Measurements from ENCODE around the gene CD52. TPM values are rescaled to one million over a fixed set of nuclear protein-coding genes. Genes with fewer than 3 reads are reported as not detected.

CD52 gene
- polyA plus RNA-seq, 3 donors: 851 to 4,047 (median 2,617) TPM

- Histone ChIP-seq H3K27ac (ENCODE audit: low read depth in 1 of 2, low read length in 2 of 2) (no peak overlapping the region), H3K9me3 (replicated peaks in 1 of 2; ENCODE audit: control insufficient read depth in 1 of 2, insufficient read depth in 1 of 2, low read length in 2 of 2) (no peaks in the 10 kb centered on the region), H3K4me1 (ENCODE audit: control insufficient read depth in 1 of 2, insufficient read depth in 2 of 2, low read length in 2 of 2) (peaks cover 24 to 29% of the 10 kb centered on the region in 2 donors), H2AFZ (ENCODE audit: insufficient read depth, low read depth, low read length, poor library complexity, severe bottlenecking) (no peak overlapping the region), H3K4me3 (replicated peaks in 1 of 3; ENCODE audit: low read depth in 2 of 3, low read length in 3 of 3) (no peak overlapping the region), H3K9ac (ENCODE audit: insufficient read depth, low read length, poor library complexity, severe bottlenecking) (no peak overlapping the region), H3K36me3 (replicated peaks in 1 of 2; ENCODE audit: control insufficient read depth in 1 of 2, insufficient read depth in 2 of 2, low read length in 2 of 2) (no peaks in the 10 kb centered on the region), H3K79me2 (ENCODE audit: insufficient read depth, low read length) (no peaks in the 10 kb centered on the region), H4K20me1 (ENCODE audit: insufficient read depth, low read length) (no peaks in the 10 kb centered on the region), H3K4me2 (replicated peaks; ENCODE audit: extremely low read depth, low read length, poor library complexity, severe bottlenecking) (peak overlapping the region; percentile 97), H3K27me3 (ENCODE audit: control insufficient read depth in 2 of 2, insufficient read depth in 2 of 2, low read length in 2 of 2) (peaks cover 0 to 25% of the 10 kb centered on the region in 2 donors)
- H3K27ac Mint-ChIP-seq: peak overlapping the region in 1 of 7 donors; percentile 50
- H3K4me1 Mint-ChIP-seq: peaks cover 22% of the 10 kb centered on the region
- no peaks in the 10 kb centered on the region for H3K36me3 Mint-ChIP-seq
- peaks cover 15 to 51% (median 27%) of the 10 kb centered on the region in 3 donors for H3K27me3 Mint-ChIP-seq (ENCODE audit: low read depth in 3 of 3)
- peak overlapping the region in 1 of 2 donors; percentile 69 for H3K4me3 Mint-ChIP-seq
- DNase-seq: no peak
- no CpG with 5 or more reads among the region's 7 CpGs for WGBS (ENCODE audit: insufficient coverage)
- H3K9me3 Mint-ChIP-seq: peaks cover 0 to 3% (median 0%) of the 10 kb centered on the region in 7 donors
- intact Hi-C loops (cut with micrococcal nuclease): no loop called here
- TF ChIP-seq CTCF (IDR thresholded peaks at IDR 0.05): no peak
Observed at GRCh38 chr1:26337206-26337535, 19.4 kb downstream of the CD52 start.

GRCh38 chr1:26337625-26338024 is 19.9 kb downstream of the CD52 start:
- Mint-ChIP-seq H3K9me3 (peaks cover 0 to 3% (median 0%) of the 10 kb centered on the region in 7 donors), H3K4me1 (peaks cover 22% of the 10 kb centered on the region), H3K4me3 (no peak overlapping the region), H3K27ac (peak overlapping the region in 1 of 7 donors; percentile 50), H3K36me3 (no peaks in the 10 kb centered on the region), H3K27me3 (ENCODE audit: low read depth in 3 of 3) (peaks cover 15 to 51% (median 28%) of the 10 kb centered on the region in 3 donors)
- Histone ChIP-seq H4K20me1 (ENCODE audit: insufficient read depth, low read length) (no peaks in the 10 kb centered on the region), H3K36me3 (replicated peaks in 1 of 2; ENCODE audit: control insufficient read depth in 1 of 2, insufficient read depth in 2 of 2, low read length in 2 of 2) (no peaks in the 10 kb centered on the region), H2AFZ (ENCODE audit: insufficient read depth, low read depth, low read length, poor library complexity, severe bottlenecking) (no peak overlapping the region), H3K4me3 (replicated peaks in 1 of 3; ENCODE audit: low read depth in 2 of 3, low read length in 3 of 3) (no peak overlapping the region), H3K27me3 (ENCODE audit: control insufficient read depth in 2 of 2, insufficient read depth in 2 of 2, low read length in 2 of 2) (peaks cover 0 to 25% of the 10 kb centered on the region in 2 donors), H3K4me1 (ENCODE audit: control insufficient read depth in 1 of 2, insufficient read depth in 2 of 2, low read length in 2 of 2) (peaks cover 24 to 29% of the 10 kb centered on the region in 2 donors), H3K9ac (ENCODE audit: insufficient read depth, low read length, poor library complexity, severe bottlenecking) (no peak overlapping the region), H3K27ac (ENCODE audit: low read depth in 1 of 2, low read length in 2 of 2) (no peak overlapping the region), H3K9me3 (replicated peaks in 1 of 2; ENCODE audit: control insufficient read depth in 1 of 2, insufficient read depth in 1 of 2, low read length in 2 of 2) (no peaks in the 10 kb centered on the region), H3K4me2 (replicated peaks; ENCODE audit: extremely low read depth, low read length, poor library complexity, severe bottlenecking) (no peak overlapping the region), H3K79me2 (ENCODE audit: insufficient read depth, low read length) (no peaks in the 10 kb centered on the region)
- DNase-seq: no peak
- WGBS (ENCODE audit: insufficient coverage): 49% methylated on average over 4 of the region's 4 CpGs
- intact Hi-C loops (cut with micrococcal nuclease): no loop called here
- TF ChIP-seq CTCF (IDR thresholded peaks at IDR 0.05): no peak

Measured in CD14-positive monocyte (primary cell).